Kidney epithelial cell (primary cell): Measurements from ENCODE around the gene RABL6. TPM values are rescaled to one million over a fixed set of nuclear protein-coding genes. Genes with fewer than 3 reads are reported as not detected.
"Not testable (repeated sequence)": the region's sequence is repeated elsewhere in the genome, so short reads cannot be mapped to it uniquely, and the experiment has no call there.

Experiments
- DNase-seq: peaks from one replicate; pipeline ENCODE4 v3.0.0-alpha.2; 2010; ENCODE audit warnings: low read depth
- H3K27me3 ChIP-seq: 2 replicates; pipeline ENCODE4 v1.6.0; 2011; ENCODE audit warnings: low read length; ENCODE audit not compliant: control insufficient read depth, insufficient read depth
- H3K36me3 ChIP-seq: 2 replicates; pipeline ENCODE4 v1.5.1; 2011; ENCODE audit warnings: low read length; ENCODE audit not compliant: control insufficient read depth, insufficient read depth
- H3K4me3 ChIP-seq: 2 replicates; pipeline ENCODE4 v1.5.1; 2011; ENCODE audit warnings: low read depth, mild to moderate bottlenecking, control low read depth, low read length
- CTCF ChIP-seq: IDR thresholded peaks from 2 replicates; pipeline ENCODE4 v1.5.1; 2011; ENCODE audit warnings: mild to moderate bottlenecking, moderate library complexity, low read length, control low read depth, inconsistent platforms; ENCODE audit not compliant: insufficient read depth, poor library complexity, severe bottlenecking
- total RNA-seq: library from RNA; depleted of rRNA; stranded (reverse); fragments of >200 nt; gene quantifications from 2 replicates; pipeline ENCODE4 v1.2.3, GENCODE V29; 2015

Gene RABL6
- total RNA-seq, 1 donor from 2014 or later = 99.3 TPM

DNA sequence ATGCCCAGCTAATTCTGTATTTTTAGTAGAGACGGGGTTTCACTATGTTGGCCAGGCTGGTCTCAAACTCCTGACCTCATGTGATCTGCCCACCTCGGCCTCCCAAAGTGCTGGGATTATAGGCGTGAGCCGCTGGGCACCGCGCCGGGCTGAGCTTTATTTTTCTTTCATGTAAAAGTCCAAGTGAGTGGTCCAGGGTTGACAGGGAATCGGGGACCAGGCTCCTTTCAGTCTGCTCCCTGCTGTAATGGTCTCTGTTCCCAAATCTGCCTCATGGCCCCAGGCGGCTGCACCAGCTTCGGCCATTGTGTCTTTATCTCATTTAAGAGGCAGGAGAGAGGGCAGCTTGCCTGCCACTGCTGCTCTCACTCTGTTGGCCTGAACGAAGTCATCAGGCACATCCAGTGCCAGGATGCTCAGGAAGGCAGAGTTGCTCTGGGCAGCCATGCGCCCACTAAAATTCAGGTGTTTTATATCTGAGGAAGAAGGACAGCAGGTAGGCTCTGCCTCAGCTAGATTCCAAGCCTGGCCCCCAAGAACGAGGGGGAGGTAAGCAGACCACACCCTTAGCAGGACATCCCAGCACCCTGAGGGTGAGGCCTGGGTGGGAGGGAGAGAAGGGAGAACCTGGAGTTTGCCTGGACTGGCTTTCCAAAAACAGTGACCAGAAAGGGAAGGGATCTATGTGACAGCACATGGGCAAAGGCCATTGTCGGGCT, 13.3 kb upstream of the RABL6 start:
- H3K4me3 ChIP-seq = no peak overlapping the region
- TF ChIP-seq CTCF = no peak
- no peak for DNase-seq
- H3K36me3 ChIP-seq = no peaks in the 10 kb centered on the region
- H3K27me3 ChIP-seq = peaks cover 28% of the 10 kb centered on the region

GRCh38 chr9:136795000-136795348, 12.8 kb upstream of the RABL6 start:
- Histone ChIP-seq H3K27me3 (peaks cover 33% of the 10 kb centered on the region), H3K36me3 (no peaks in the 10 kb centered on the region), H3K4me3 (no peak overlapping the region)
- no peak for TF ChIP-seq CTCF
- no peak for DNase-seq

DNA sequence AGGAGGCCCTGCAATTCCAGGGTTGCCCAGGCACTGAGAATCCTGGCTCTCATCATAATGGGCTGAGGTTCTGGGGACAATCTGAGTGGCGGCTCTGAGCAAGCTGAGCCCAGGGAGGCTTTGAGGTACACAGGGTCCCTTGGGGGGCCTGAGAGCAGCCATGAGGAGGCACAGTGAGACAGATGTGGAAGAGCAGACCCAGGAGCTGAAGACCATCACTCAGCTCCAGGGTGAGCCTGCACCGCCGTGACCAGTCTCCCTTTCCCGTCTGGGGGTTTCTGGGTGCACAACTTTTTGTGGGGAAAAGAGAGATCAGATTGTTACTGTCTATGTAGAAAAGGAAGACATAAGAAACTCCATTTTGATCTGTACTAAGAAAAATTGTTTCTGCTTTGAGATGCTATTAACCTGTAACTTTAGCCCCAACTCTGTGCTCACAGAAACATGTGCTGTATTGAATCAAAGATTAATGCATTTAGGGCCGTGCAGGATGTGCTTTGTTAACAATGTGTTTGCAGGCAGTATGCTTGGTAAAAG, 11.4 kb upstream of the RABL6 start, which contains the start of gene CCDC183:
Gene CCDC183 (plus strand): TSS at position 101 of the 537 bp plus-strand sequence. CDS start 60 bp downstream, at position 161.
- Histone ChIP-seq H3K27me3 (peaks cover 33% of the 10 kb centered on the region), H3K4me3 (no peak within 1 kb of the TSS), H3K36me3 (no peaks in the 10 kb centered on the region)
- TF ChIP-seq CTCF = no peak
- no peak for DNase-seq

GRCh38 chr9:136796775-136797347, 10.9 kb upstream of the RABL6 start:
- H3K4me3 ChIP-seq, DNase-seq, H3K36me3 ChIP-seq: not testable (repeated sequence)
- peaks cover 33% of the 10 kb centered on the region for H3K27me3 ChIP-seq

DNA sequence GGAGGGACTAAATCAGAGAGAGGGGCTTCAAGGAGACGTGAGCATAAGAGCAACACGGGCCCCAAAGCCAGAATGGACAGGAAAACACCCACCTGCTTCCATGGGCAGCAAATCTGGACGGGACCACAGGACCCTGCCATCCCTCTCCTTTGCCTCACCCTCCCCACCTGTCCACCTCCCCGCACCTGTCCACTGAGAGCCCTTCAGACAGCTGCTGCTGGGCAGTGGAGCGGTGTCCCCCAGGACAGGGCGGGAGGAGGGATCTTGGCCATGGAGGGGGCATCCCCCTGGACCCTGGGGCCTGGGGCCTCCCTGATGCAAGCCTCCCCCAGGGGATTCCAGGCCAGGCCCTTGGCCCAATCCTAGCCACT, 9.1 kb upstream of the RABL6 start:
- Histone ChIP-seq H3K4me3 (no peak overlapping the region), H3K36me3 (no peaks in the 10 kb centered on the region), H3K27me3 (peaks cover 38% of the 10 kb centered on the region)
- no peak for DNase-seq
- TF ChIP-seq CTCF = no peak

DNA sequence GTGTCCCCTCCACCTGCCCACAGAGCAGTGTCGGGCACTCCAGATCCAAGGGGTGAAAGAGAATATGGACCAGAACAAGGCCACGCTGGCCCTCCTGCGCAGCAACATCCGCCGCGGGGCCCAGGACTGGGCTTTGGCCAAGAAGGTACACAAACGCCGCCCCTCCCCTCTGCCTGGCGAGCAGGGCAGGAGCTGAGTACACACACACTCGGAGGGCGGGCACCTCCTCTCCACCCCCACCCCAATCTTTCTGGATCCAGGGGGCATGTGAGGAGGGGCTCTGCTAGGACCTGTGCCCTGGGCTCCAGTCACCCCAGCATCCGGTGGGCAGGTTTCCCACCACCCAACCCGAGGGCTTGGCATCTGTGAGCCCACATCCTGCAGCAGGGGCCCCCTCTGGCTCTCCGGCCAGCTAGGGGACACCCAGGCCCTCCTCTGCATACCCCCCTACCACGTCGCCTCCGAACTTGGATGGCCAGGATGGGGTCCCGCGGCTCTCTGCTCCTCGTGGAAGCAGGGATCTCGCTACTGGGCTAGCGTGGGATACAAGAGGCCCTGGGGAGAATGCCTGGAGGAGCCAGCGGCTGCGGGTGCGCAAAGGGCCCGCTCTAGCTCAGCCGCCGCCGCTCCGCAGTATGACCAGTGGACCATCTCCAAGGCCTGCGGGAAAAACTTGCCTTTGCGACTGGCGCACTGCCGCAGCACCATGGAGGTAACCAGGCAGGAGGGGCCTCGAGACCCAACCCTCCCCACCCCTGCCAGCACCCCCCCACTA, 8.5 kb upstream of the RABL6 start:
- H3K36me3 ChIP-seq = no peaks in the 10 kb centered on the region
- TF ChIP-seq CTCF = no peak
- H3K4me3 ChIP-seq = peak overlapping the region; percentile 47
- no peak for DNase-seq
- H3K27me3 ChIP-seq = peaks cover 38% of the 10 kb centered on the region
